Measurements from ENCODE around the gene PPIF. TPM values are rescaled to one million over a fixed set of nuclear protein-coding genes. Genes with fewer than 3 reads are reported as not detected.

The PPIF gene
- total RNA-seq, 1 experiment from 2014 or later = 203 TPM

- no TSS peak for BruUV-seq (replicated peaks)
- Histone ChIP-seq H3K79me2 (ENCODE audit: low read depth) (no peaks in the 10 kb centered on the region), H2AFZ (no peak overlapping the region), H3K9me2 (ENCODE audit: insufficient read depth) (no peaks in the 10 kb centered on the region), H3F3A (ENCODE audit: insufficient read depth, low read depth) (peaks cover 21% of the 10 kb centered on the region; the same call in 1 of the 2 replicates), H3K9me3 (ENCODE audit: insufficient read depth, low read depth) (no peaks in the 10 kb centered on the region), H3K27me3 (ENCODE audit: insufficient read depth, low read depth) (no peaks in the 10 kb centered on the region), H3K4me3 (no peak overlapping the region), H3K4me2 (no peak overlapping the region), H3K36me3 (ENCODE audit: low read depth) (no peaks in the 10 kb centered on the region), H4K20me1 (ENCODE audit: insufficient read depth) (no peaks in the 10 kb centered on the region), H3K4me1 (replicated peaks; ENCODE audit: insufficient read depth) (0 out of 2 replicates have a peak, but pooled peaks cover 10% of the 10 kb centered on the region), H3K27ac (no peak overlapping the region)
- no peak for DNase-seq
- no peak for TF ChIP-seq CTCF (conservative IDR thresholded peaks at IDR 0.05)
- TF ChIP-seq EZH2 (IDR thresholded peaks at IDR 0.05; ENCODE audit: low read depth) = no peak
- intact Hi-C loops (cut with micrococcal nuclease; ENCODE audit: unreplicated experiment) = no loop called here
- ChIA-PET CTCF (no interaction called here), POLR2A (ENCODE audit: unreplicated experiment) (no interaction called here)
These were observed 30.5 kb downstream of the PPIF start for GRCh38 chr10:79377557-79378382.

- intact Hi-C loops (cut with micrococcal nuclease; ENCODE audit: unreplicated experiment) = no loop called here
- Histone ChIP-seq H3K4me2 (no peak overlapping the region), H3K9me3 (ENCODE audit: insufficient read depth, low read depth) (no peaks in the 10 kb centered on the region), H2AFZ (no peak overlapping the region), H3K79me2 (ENCODE audit: low read depth) (no peaks in the 10 kb centered on the region), H3K36me3 (ENCODE audit: low read depth) (no peaks in the 10 kb centered on the region), H3K27me3 (ENCODE audit: insufficient read depth, low read depth) (no peaks in the 10 kb centered on the region), H3K9me2 (ENCODE audit: insufficient read depth) (no peaks in the 10 kb centered on the region), H3K4me3 (no peak overlapping the region), H3K4me1 (replicated peaks; ENCODE audit: insufficient read depth) (0 out of 2 replicates have a peak, but pooled peaks cover 10% of the 10 kb centered on the region), H3K27ac (no peak overlapping the region), H3F3A (ENCODE audit: insufficient read depth, low read depth) (peaks cover 21% of the 10 kb centered on the region; the same call in 1 of the 2 replicates), H4K20me1 (ENCODE audit: insufficient read depth) (no peaks in the 10 kb centered on the region)
- ChIA-PET POLR2A (ENCODE audit: unreplicated experiment) (no interaction called here), CTCF (no interaction called here)
- TF ChIP-seq CTCF (conservative IDR thresholded peaks at IDR 0.05) (no peak), EZH2 (IDR thresholded peaks at IDR 0.05; ENCODE audit: low read depth) (no peak)
- DNase-seq = no peak
- BruUV-seq (replicated peaks) = no TSS peak
These were observed 31.0 kb downstream of the PPIF start for GRCh38 chr10:79378383-79378646.

GRCh38 chr10:79378647-79379511 is 31.6 kb downstream of the PPIF start:
- no peak for DNase-seq
- H3K27me3 ChIP-seq (ENCODE audit: insufficient read depth, low read depth) = no peaks in the 10 kb centered on the region
- CTCF ChIA-PET = no interaction called here
- H3K9me3 ChIP-seq (ENCODE audit: insufficient read depth, low read depth) = no peaks in the 10 kb centered on the region
- H2AFZ ChIP-seq = no peak overlapping the region
- intact Hi-C loops (cut with micrococcal nuclease; ENCODE audit: unreplicated experiment) = no loop called here
- no peaks in the 10 kb centered on the region for H3K36me3 ChIP-seq (ENCODE audit: low read depth)
- no peak overlapping the region for H3K27ac ChIP-seq
- H4K20me1 ChIP-seq (ENCODE audit: insufficient read depth) = no peaks in the 10 kb centered on the region
- H3K9me2 ChIP-seq (ENCODE audit: insufficient read depth) = no peaks in the 10 kb centered on the region
- POLR2A ChIA-PET (ENCODE audit: unreplicated experiment) = no interaction called here
- H3K4me3 ChIP-seq = no peak overlapping the region
- 0 out of 2 replicates have a peak, but pooled peaks cover 10% of the 10 kb centered on the region for H3K4me1 ChIP-seq (replicated peaks; ENCODE audit: insufficient read depth)
- peaks cover 21% of the 10 kb centered on the region; the same call in 1 of the 2 replicates for H3F3A ChIP-seq (ENCODE audit: insufficient read depth, low read depth)
- TF ChIP-seq CTCF (conservative IDR thresholded peaks at IDR 0.05) (no peak), EZH2 (IDR thresholded peaks at IDR 0.05; ENCODE audit: low read depth) (no peak)
- BruUV-seq (replicated peaks) = no TSS peak
- no peaks in the 10 kb centered on the region for H3K79me2 ChIP-seq (ENCODE audit: low read depth)
- H3K4me2 ChIP-seq = no peak overlapping the region
